MCF 10A (cell line): Measurements from ENCODE around the gene CPSF4L. TPM values are rescaled to one million over a fixed set of nuclear protein-coding genes. Genes with fewer than 3 reads are reported as not detected.

Experiments
- BruUV-seq: library from RNA; stranded (reverse); fragments of 400-500 nt; replicated peaks from 2 replicates; lab custom pipeline; 2021; lab: Mats Ljungman, UMichigan
- CTCF ChIA-PET: fragments of 300-600 bp; sonication (Branson Sonifier 250); formaldehyde crosslinking; extraction: SDS; loops from one replicate; lab custom pipeline; 2021; ENCODE audit warnings: antibody characterized with exemption, inconsistent platforms; lab: Yijun Ruan, JAX
- POLR2A ChIA-PET: fragments of 300-600, 350-650 bp; sonication (Branson Sonifier 250); formaldehyde crosslinking; extraction: SDS; loops from one replicate; lab custom pipeline; 2020; ENCODE audit warnings: antibody characterized with exemption, inconsistent platforms; lab: Yijun Ruan, JAX
- DNase-seq: peaks from one replicate; pipeline ENCODE4 v3.0.0-alpha.2; 2018; ENCODE audit not compliant: unreplicated experiment
- H3K27ac Mint-ChIP-seq: one replicate; pipeline ENCODE4 v1.8.0; 2022; ENCODE audit warnings: mild to moderate bottlenecking, low read depth, mixed read lengths; ENCODE audit not compliant: unreplicated experiment
- H3K27me3 Mint-ChIP-seq: one replicate; pipeline ENCODE4 v1.8.0; 2022; ENCODE audit warnings: mixed read lengths; ENCODE audit not compliant: insufficient read depth, unreplicated experiment
- H3K36me3 Mint-ChIP-seq: one replicate; pipeline ENCODE4 v1.8.0; 2022; ENCODE audit warnings: mild to moderate bottlenecking, moderate library complexity, mixed read lengths; ENCODE audit not compliant: insufficient read depth, unreplicated experiment
- H3K4me1 Mint-ChIP-seq: one replicate; pipeline ENCODE4 v1.8.0; 2022; ENCODE audit warnings: mixed read lengths; ENCODE audit not compliant: insufficient read depth, unreplicated experiment
- H3K4me3 Mint-ChIP-seq: one replicate; pipeline ENCODE4 v1.8.0; 2022; ENCODE audit warnings: mild to moderate bottlenecking, moderate library complexity, mixed read lengths; ENCODE audit not compliant: unreplicated experiment
- H3K9me3 Mint-ChIP-seq: one replicate; pipeline ENCODE4 v1.8.0; 2022; ENCODE audit warnings: mixed read lengths; ENCODE audit not compliant: unreplicated experiment
- CTCF ChIP-seq: fragments of 200-600 bp; IDR thresholded peaks from one replicate; pipeline ENCODE4 v1.8.0; 2022; ENCODE audit warnings: antibody characterized with exemption, mild to moderate bottlenecking; ENCODE audit not compliant: unreplicated experiment
- intact Hi-C: fragments of 100-400 bp; cut with micrococcal nuclease; formaldehyde crosslinking; loops from 2 replicates; pipeline ENCODE4 v1.14.1; 2022
- total RNA-seq: library from RNA; stranded (reverse); gene quantifications from 2 replicates; pipeline ENCODE4 v1.2.3, GENCODE V29; 2022

CPSF4L gene
- total RNA-seq, 1 experiment from 2014 or later = not detected

GRCh38 chr17:73286863-73287296, 25.2 kb upstream of the CPSF4L start:
- ChIA-PET CTCF (interaction anchor here (0.9 kb wide), 1 partner anchor 83 kb away, joined by 3 read pairs; no protein-coding TSS in a partner anchor), POLR2A (no interaction called here)
- H3K9me3 Mint-ChIP-seq = no peaks in the 10 kb centered on the region
- peaks cover 26% of the 10 kb centered on the region for H3K36me3 Mint-ChIP-seq
- no peaks in the 10 kb centered on the region for H3K27me3 Mint-ChIP-seq
- intact Hi-C loops = no loop called here
- peak; percentile 92 for DNase-seq
- no peak for TF ChIP-seq CTCF
- no TSS peak for BruUV-seq
- H3K4me1 Mint-ChIP-seq = peaks cover 49% of the 10 kb centered on the region
- H3K27ac Mint-ChIP-seq = peak overlapping the region; percentile 68
- no peak overlapping the region for H3K4me3 Mint-ChIP-seq

- Mint-ChIP-seq H3K9me3 (no peaks in the 10 kb centered on the region), H3K27ac (peak overlapping the region; percentile 68), H3K36me3 (peaks cover 29% of the 10 kb centered on the region), H3K4me1 (peaks cover 42% of the 10 kb centered on the region), H3K27me3 (no peaks in the 10 kb centered on the region), H3K4me3 (no peak overlapping the region)
- no TSS peak for BruUV-seq
- intact Hi-C loops = no loop called here
- ChIA-PET CTCF (interaction anchor here (0.9 kb wide), 1 partner anchor 84 kb away, joined by 3 read pairs; no protein-coding TSS in a partner anchor), POLR2A (no interaction called here)
- TF ChIP-seq CTCF = no peak
- no peak for DNase-seq
Measured at GRCh38 chr17:73285916-73286862, 24.5 kb upstream of the CPSF4L start.

DNA sequence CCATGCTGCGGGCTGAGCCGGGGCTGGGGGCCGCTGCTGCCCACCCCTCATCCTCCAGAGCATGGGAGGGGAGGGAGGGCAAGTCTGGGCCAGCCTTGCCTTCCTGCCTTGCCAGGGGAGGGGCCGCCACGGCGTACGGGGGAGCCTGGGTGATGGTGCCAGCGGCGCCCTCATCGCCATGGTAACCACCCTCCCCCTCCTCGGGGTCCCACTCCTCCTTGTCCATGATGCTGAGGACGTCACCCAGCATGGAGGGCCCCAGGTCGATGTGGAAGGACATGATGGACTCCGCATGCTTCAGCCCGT, 23.9 kb upstream of the CPSF4L start:
- POLR2A ChIA-PET = no interaction called here
- H3K9me3 Mint-ChIP-seq = no peaks in the 10 kb centered on the region
- no peak overlapping the region for H3K4me3 Mint-ChIP-seq
- intact Hi-C loops = no loop called here
- CTCF ChIA-PET = no interaction called here
- H3K4me1 Mint-ChIP-seq = peaks cover 36% of the 10 kb centered on the region
- H3K36me3 Mint-ChIP-seq = peaks cover 29% of the 10 kb centered on the region
- no peaks in the 10 kb centered on the region for H3K27me3 Mint-ChIP-seq
- no peak overlapping the region for H3K27ac Mint-ChIP-seq
- no peak for DNase-seq
- no peak for TF ChIP-seq CTCF
- BruUV-seq = no TSS peak

GRCh38 chr17:73284906-73285602, 23.4 kb upstream of the CPSF4L start:
- intact Hi-C loops = no loop called here
- Mint-ChIP-seq H3K27me3 (no peaks in the 10 kb centered on the region), H3K4me1 (peaks cover 32% of the 10 kb centered on the region), H3K4me3 (no peak overlapping the region), H3K27ac (no peak overlapping the region), H3K36me3 (peaks cover 29% of the 10 kb centered on the region), H3K9me3 (no peaks in the 10 kb centered on the region)
- CTCF ChIA-PET = interaction anchor here (1.1 to 1.4 kb wide), 2 partner anchors 26 to 30 kb away, joined by 3 to 6 read pairs; no protein-coding TSS in a partner anchor
- POLR2A ChIA-PET = no interaction called here
- no peak for DNase-seq
- no TSS peak for BruUV-seq
- TF ChIP-seq CTCF = no peak
